Neural progenitor cell (in vitro differentiated cells): ENCODE results near the gene TMEM239. TPM values are rescaled to one million over a fixed set of nuclear protein-coding genes. Genes with fewer than 3 reads are reported as not detected.

Source experiments
- DNase-seq: peaks from one replicate; pipeline ENCODE4 v3.0.0-alpha.2; 2016; ENCODE audit warnings: low spot score
- H2AFZ ChIP-seq: fragments of 200-600 bp; sonication (generic); replicated peaks from 2 replicates; pipeline ENCODE4 v1.6.1; 2016; ENCODE audit warnings: antibody characterized with exemption
- H3F3A ChIP-seq: fragments of 200-600 bp; sonication (generic); 2 replicates; pipeline ENCODE4 v1.6.1; 2016; ENCODE audit warnings: antibody characterized with exemption, low read depth
- H3K27ac ChIP-seq: fragments of 200-600 bp; sonication (generic); 2 replicates; pipeline ENCODE4 v1.5.1; 2016; ENCODE audit warnings: mild to moderate bottlenecking
- H3K27me3 ChIP-seq: fragments of 200-600 bp; sonication (generic); 2 replicates; pipeline ENCODE4 v1.6.1; 2016; ENCODE audit warnings: mild to moderate bottlenecking, moderate library complexity
- H3K36me3 ChIP-seq: fragments of 200-600 bp; sonication (generic); 2 replicates; pipeline ENCODE4 v1.5.1; 2016
- H3K4me1 ChIP-seq: fragments of 200-600 bp; sonication (generic); 2 replicates; pipeline ENCODE4 v1.6.1; 2016; ENCODE audit warnings: mixed run types
- H3K4me2 ChIP-seq: fragments of 200-600 bp; sonication (generic); 2 replicates; pipeline ENCODE4 v1.6.1; 2016
- H3K4me3 ChIP-seq: fragments of 200-600 bp; sonication (generic); 2 replicates; pipeline ENCODE4 v1.5.1; 2016
- H3K79me2 ChIP-seq: fragments of 200-600 bp; sonication (generic); 2 replicates; pipeline ENCODE4 v1.6.1; 2016; ENCODE audit warnings: low read depth
- H3K9ac ChIP-seq: fragments of 200-600 bp; sonication (generic); 2 replicates; pipeline ENCODE4 v1.6.1; 2016
- H3K9me3 ChIP-seq: fragments of 200-600 bp; sonication (generic); 2 replicates; pipeline ENCODE4 v1.5.1; 2016; ENCODE audit warnings: low read depth
- H4K20me1 ChIP-seq: fragments of 200-600 bp; sonication (generic); 2 replicates; pipeline ENCODE4 v1.6.1; 2016; ENCODE audit warnings: low read depth
- H3K27ac Mint-ChIP-seq: 3 replicates; pipeline ENCODE4 v1.8.0; 2021; ENCODE audit warnings: mixed read lengths
- H3K27me3 Mint-ChIP-seq: 2 replicates; pipeline ENCODE4 v1.8.0; 2022; ENCODE audit warnings: low read depth, mild to moderate bottlenecking, inconsistent platforms, moderate library complexity, mixed read lengths; ENCODE audit not compliant: insufficient read depth
- H3K36me3 Mint-ChIP-seq: 3 replicates; pipeline ENCODE4 v1.8.0; 2021; ENCODE audit warnings: mixed read lengths
- H3K4me1 Mint-ChIP-seq: 3 replicates; pipeline ENCODE4 v1.8.0; 2021; ENCODE audit warnings: mixed read lengths
- H3K4me3 Mint-ChIP-seq: 3 replicates; pipeline ENCODE4 v1.8.0; 2021; ENCODE audit warnings: mild to moderate bottlenecking, moderate library complexity, mixed read lengths
- H3K9me3 Mint-ChIP-seq: 3 replicates; pipeline ENCODE4 v1.8.0; 2020; ENCODE audit warnings: mixed read lengths
- CTCF ChIP-seq: fragments of 200-600 bp; sonication (generic); IDR thresholded peaks from 2 replicates; pipeline ENCODE4 v1.5.1; 2017; ENCODE audit warnings: antibody characterized with exemption, mild to moderate bottlenecking
- EZH2 ChIP-seq: fragments of 200-600 bp; sonication (generic); IDR thresholded peaks from 2 replicates; pipeline ENCODE4 v1.6.1; 2017; ENCODE audit warnings: antibody characterized with exemption, mild to moderate bottlenecking, moderate library complexity
- EZH2phosphoT487 ChIP-seq: fragments of 200-600 bp; sonication (generic); IDR thresholded peaks from 2 replicates; pipeline ENCODE4 v1.6.1; 2017; ENCODE audit warnings: antibody characterized with exemption
- total RNA-seq: library from RNA; depleted of rRNA; stranded (reverse); fragments of >200 nt; gene quantifications from 2 replicates; pipeline ENCODE4 v1.2.3, GENCODE V29; 2015; ENCODE audit warnings: low replicate concordance

Gene TMEM239
- total RNA-seq, 1 donor from 2014 or later, result not detected

DNA sequence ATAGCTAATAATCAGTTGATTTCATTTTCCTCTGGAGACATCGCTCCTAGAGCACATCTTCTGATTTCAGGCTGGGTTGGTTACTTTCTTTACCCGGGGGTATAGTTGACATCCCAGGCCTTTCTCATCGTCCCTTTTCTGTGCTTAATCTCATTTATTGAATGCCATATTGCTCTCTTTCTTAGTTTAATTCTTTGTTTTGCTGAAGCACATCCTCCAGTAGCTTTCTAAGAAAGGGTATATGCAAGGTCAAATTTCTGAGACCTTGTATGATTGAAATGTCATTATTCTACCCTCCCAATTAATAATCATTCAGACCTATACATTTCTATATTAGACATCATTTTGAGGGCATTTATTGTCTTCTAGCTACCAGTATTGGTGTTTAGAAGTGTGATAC, 4.0 kb upstream of the TMEM239 start:
- DNase-seq, result no peak
- Histone ChIP-seq H3K4me1 (peaks cover 3% of the 10 kb centered on the region), H3K9ac (no peak overlapping the region), H3K27me3 (peaks cover 33% of the 10 kb centered on the region), H3K79me2 (no peaks in the 10 kb centered on the region), H3K4me3 (no peak overlapping the region), H3F3A (no peaks in the 10 kb centered on the region), H3K9me3 (no peaks in the 10 kb centered on the region), H3K36me3 (no peaks in the 10 kb centered on the region), H3K27ac (no peak overlapping the region), H3K4me2 (no peak overlapping the region), H2AFZ (no peak overlapping the region), H4K20me1 (no peaks in the 10 kb centered on the region)
- Mint-ChIP-seq H3K4me3 (no peak overlapping the region), H3K4me1 (peaks cover 4% of the 10 kb centered on the region), H3K36me3 (no peaks in the 10 kb centered on the region), H3K9me3 (peaks cover 33% of the 10 kb centered on the region), H3K27me3 (peaks cover 27% of the 10 kb centered on the region), H3K27ac (no peak overlapping the region)
- TF ChIP-seq CTCF (no peak), EZH2phosphoT487 (no peak), EZH2 (no peak)

DNA sequence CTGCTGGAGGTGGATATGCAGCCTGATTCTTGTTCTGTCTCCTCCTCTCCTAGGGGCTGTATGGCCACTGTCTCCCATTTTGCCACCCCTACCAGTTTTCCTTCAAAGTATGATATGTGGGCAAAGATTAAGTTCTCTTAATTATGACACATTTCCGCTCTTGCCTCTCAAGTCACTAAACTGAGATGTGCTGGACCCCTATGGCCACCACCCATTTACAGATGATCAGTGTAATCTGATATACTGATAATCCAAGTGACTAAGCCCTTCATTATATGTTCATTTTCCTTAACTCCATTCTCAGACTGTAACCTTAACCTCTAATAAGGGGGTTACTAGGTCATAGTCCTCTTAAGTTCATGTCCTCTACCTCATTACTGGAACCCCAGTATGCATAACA, 2.1 kb upstream of the TMEM239 start:
- H3K27me3 ChIP-seq, result peaks cover 29% of the 10 kb centered on the region
- DNase-seq, result no peak
- no peak overlapping the region for H3K9ac ChIP-seq
- H3K27me3 Mint-ChIP-seq, result peaks cover 21% of the 10 kb centered on the region
- H4K20me1 ChIP-seq, result no peaks in the 10 kb centered on the region
- no peaks in the 10 kb centered on the region for H3K79me2 ChIP-seq
- H3K4me1 ChIP-seq, result peaks cover 3% of the 10 kb centered on the region
- no peaks in the 10 kb centered on the region for H3K9me3 ChIP-seq
- H3K4me3 ChIP-seq, result no peak overlapping the region
- H3K27ac ChIP-seq, result no peak overlapping the region
- H3K4me2 ChIP-seq, result no peak overlapping the region
- no peaks in the 10 kb centered on the region for H3K36me3 ChIP-seq
- TF ChIP-seq CTCF, result no peak
- TF ChIP-seq EZH2phosphoT487, result no peak
- no peak for TF ChIP-seq EZH2
- no peaks in the 10 kb centered on the region for H3K36me3 Mint-ChIP-seq
- no peak overlapping the region for H2AFZ ChIP-seq
- H3K4me3 Mint-ChIP-seq, result no peak overlapping the region
- H3K4me1 Mint-ChIP-seq, result peaks cover 4% of the 10 kb centered on the region
- no peaks in the 10 kb centered on the region for H3F3A ChIP-seq
- no peak overlapping the region for H3K27ac Mint-ChIP-seq
- peaks cover 27% of the 10 kb centered on the region for H3K9me3 Mint-ChIP-seq

DNA sequence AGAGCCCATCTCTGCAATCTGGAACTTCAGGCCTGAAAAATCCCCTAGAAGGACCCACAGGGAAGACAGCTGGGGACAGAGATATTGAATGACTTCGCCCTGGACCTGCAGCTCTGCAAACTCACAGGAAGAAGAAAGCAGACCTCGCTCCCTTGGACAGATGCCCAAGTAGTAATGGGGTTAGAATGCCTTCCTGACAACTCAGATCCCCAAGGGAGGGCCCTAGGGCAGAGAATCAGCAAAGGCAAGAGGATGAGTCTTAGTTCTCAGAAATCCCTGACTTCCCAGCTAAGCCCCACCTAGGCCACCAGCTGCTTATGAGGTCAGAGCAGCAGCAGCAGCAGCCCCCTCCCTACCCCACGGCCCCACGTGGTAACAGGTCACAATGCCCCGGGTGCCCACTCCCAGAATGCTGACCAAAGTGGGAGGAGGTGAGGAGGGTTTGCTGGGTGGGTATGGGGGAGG, 1.5 kb upstream of the TMEM239 start, which contains the start of gene C20orf141:
Gene C20orf141 (plus strand): TSS at position 401 of the 465 bp plus-strand sequence. CDS start 198 bp downstream, outside the sequence.
- Mint-ChIP-seq H3K9me3 (peaks cover 25% of the 10 kb centered on the region), H3K4me3 (no peak within 1 kb of the TSS), H3K27ac (no peak within 1 kb of the TSS), H3K36me3 (no peaks in the 10 kb centered on the region), H3K27me3 (peaks cover 21% of the 10 kb centered on the region), H3K4me1 (peaks cover 4% of the 10 kb centered on the region)
- Histone ChIP-seq H3K4me1 (peaks cover 3% of the 10 kb centered on the region), H3K4me2 (no peak within 1 kb of the TSS), H3K9ac (no peak within 1 kb of the TSS), H3K27ac (no peak within 1 kb of the TSS), H3K27me3 (peaks cover 30% of the 10 kb centered on the region), H4K20me1 (no peaks in the 10 kb centered on the region), H3F3A (peaks cover under 1% of the 10 kb centered on the region), H2AFZ (no peak within 1 kb of the TSS), H3K36me3 (no peaks in the 10 kb centered on the region), H3K79me2 (no peaks in the 10 kb centered on the region), H3K4me3 (no peak within 1 kb of the TSS), H3K9me3 (no peaks in the 10 kb centered on the region)
- TF ChIP-seq EZH2phosphoT487 (no peak), EZH2 (no peak), CTCF (no peak)
- no peak for DNase-seq
